GM13977 (cell line): ENCODE measurements around the gene ME3.

Experiments
- DNase-seq: peaks from one replicate; pipeline ENCODE4 v3.0.0; 2012; ENCODE audit warnings: low spot score
- CTCF ChIP-seq: IDR thresholded peaks from 2 replicates; pipeline ENCODE4 v1.5.1; 2012; ENCODE audit warnings: mild to moderate bottlenecking, control low read depth; ENCODE audit not compliant: insufficient read depth; ENCODE audit errors: extremely low read depth, missing control alignments
- in situ Hi-C: fragments of 300-500 bp; cut with MboI; formaldehyde crosslinking; loops from one replicate; pipeline ENCODE4 v1.12.0; 2022; ENCODE audit warnings: low sequenced_read_pairs, low pct_unique_long_range_greater_than_20kb, mixed read lengths, inconsistent platforms; ENCODE audit not compliant: unreplicated experiment

The ME3 gene

GRCh38 chr11:86461892-86462291 lies 210.5 kb downstream of the ME3 start:
- in situ Hi-C loops: no loop called here
- no peak for TF ChIP-seq CTCF
- DNase-seq: no peak

GRCh38 chr11:86460461-86461385 lies 211.7 kb downstream of the ME3 start:
- in situ Hi-C loops: no loop called here
- no peak for TF ChIP-seq CTCF

GRCh38 chr11:86459682-86460460 lies 212.5 kb downstream of the ME3 start:
- no peak for DNase-seq
- TF ChIP-seq CTCF: no peak
- in situ Hi-C loops: loop anchor here (10.0 kb wide), 1 partner anchor 345 kb away; the partner anchor contains the start of gene PRSS23

More at GRCh38 chr11:86460461-86461385, 211.7 kb downstream of the ME3 start:
- DNase-seq: no peak

GRCh38 chr11:86459002-86459385 lies 213.4 kb downstream of the ME3 start:
- in situ Hi-C loops: loop anchor here (10.0 kb wide), 1 partner anchor 346 kb away; the partner anchor contains the start of gene PRSS23
- no peak for TF ChIP-seq CTCF
- DNase-seq: no peak

- DNase-seq: no peak
- no peak for TF ChIP-seq CTCF
- in situ Hi-C loops: loop anchor here (10.0 kb wide), 1 partner anchor 346 kb away; the partner anchor contains the start of gene PRSS23
Observed at GRCh38 chr11:86458294-86459001, 214.0 kb downstream of the ME3 start.
